BLaER1 treated with 17β-estradiol and CSF1 and Interleukin-3, amounts not matched to agents 10 nM and 100 nM (cell line): Measurements from ENCODE around the gene MUC5AC.

Experiments
- H3K27ac ChIP-seq, 11 experiments: shearing (Covaris generic); formaldehyde crosslinking; 2 replicates each; pipeline ENCODE4 v1.8.1; 2022
- H3K27me3 ChIP-seq, 11 experiments: shearing (Covaris generic); formaldehyde crosslinking; 2 replicates each; pipeline ENCODE4 v1.8.1; 2022
- H3K36me3 ChIP-seq, 11 experiments: shearing (Covaris generic); formaldehyde crosslinking; 2 replicates each; pipeline ENCODE4 v1.8.1; 2022
- H3K4me1 ChIP-seq, 10 experiments: shearing (Covaris generic); formaldehyde crosslinking; 2 replicates each; pipeline ENCODE4 v1.8.1; 2022
- H3K4me2 ChIP-seq, 11 experiments: shearing (Covaris generic); formaldehyde crosslinking; 2 replicates each; pipeline ENCODE4 v1.8.1; 2022
- H3K4me3 ChIP-seq, 10 experiments: shearing (Covaris generic); formaldehyde crosslinking; 2 replicates each; pipeline ENCODE4 v1.8.1; 2022
- H3K9ac ChIP-seq, 11 experiments: shearing (Covaris generic); formaldehyde crosslinking; 2 replicates each; pipeline ENCODE4 v1.8.1; 2022
- H3K9me3 ChIP-seq, 11 experiments: shearing (Covaris generic); formaldehyde crosslinking; replicated peaks in 1 of 11; 2 replicates each; pipeline ENCODE4 v1.8.1; 2022
- H4K20me1 ChIP-seq, 11 experiments: shearing (Covaris generic); formaldehyde crosslinking; 2 replicates each; pipeline ENCODE4 v1.8.1; 2022
- Cebpa-rat ChIP-seq, 11 experiments: shearing (Covaris generic); IDR thresholded peaks; 2 replicates each; pipeline ENCODE4 v1.8.1; 2022

Gene MUC5AC

DNA sequence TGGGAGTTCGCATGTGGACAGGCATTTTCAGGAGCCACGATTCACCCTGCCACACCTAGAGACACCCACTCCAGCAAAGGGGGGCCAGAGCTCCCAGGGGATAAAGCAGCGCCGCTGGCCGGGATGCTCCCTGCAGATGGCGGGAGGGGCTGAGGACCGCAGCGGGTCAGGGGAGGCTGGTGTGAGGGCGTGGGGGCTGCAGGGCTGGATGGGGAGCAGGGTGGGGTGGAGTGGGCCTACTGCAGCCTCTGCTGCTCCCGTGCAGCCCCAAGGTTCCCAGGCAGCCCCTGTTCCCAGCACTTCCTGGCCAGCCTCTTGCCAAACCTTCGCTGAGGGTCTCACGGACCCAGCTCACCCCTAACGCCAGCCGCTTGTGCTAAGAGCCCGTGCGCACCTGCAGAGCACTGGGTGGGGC, 78.2 kb downstream of the MUC5AC start:
- Histone ChIP-seq H3K27ac (no peak overlapping the region), H3K9ac (no peak overlapping the region)

DNA sequence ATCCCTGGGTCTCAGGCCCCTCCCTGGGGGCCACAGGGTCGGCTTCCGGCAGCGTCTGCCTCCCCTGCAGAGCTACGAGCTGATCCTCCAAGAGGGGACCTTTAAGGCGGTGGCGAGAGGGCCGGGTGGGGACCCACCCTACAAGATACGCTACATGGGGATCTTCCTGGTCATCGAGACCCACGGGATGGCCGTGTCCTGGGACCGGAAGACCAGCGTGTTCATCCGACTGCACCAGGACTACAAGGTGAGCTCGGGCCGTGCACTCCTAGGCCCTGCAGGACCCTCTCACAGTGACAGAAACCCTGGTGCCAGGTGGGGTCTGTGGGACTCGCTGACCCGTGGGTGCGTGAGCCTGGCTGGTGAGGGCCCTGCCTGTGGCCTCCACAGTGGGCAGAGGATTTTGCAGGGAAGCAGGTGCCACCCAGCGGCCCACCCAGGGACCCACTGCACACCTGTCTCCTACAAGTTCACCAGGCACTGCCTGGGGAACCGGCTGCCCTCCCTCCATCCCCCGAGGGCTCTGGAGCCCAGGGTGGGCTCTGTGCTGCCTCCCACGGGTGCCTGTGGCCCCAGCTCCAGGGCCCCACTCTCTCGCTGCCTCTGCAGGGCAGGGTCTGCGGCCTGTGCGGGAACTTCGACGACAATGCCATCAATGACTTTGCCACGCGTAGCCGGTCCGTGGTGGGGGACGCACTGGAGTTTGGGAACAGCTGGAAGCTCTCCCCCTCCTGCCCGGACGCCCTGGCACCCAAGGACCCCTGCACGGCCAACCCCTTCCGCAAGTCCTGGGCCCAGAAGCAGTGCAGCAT, 78.8 kb downstream of the MUC5AC start:
- Histone ChIP-seq H4K20me1 (peaks cover 0 to 34% (median 2%) of the 10 kb centered on the region in 11 experiments; a peak in 9 of 22 replicates), H3K9me3 (peaks cover 0 to 9% (median 3%) of the 10 kb centered on the region in 11 experiments; a peak in 8 of 22 replicates), H3K36me3 (no peaks in the 10 kb centered on the region), H3K4me1 (peaks cover 0 to 10% (median 0%) of the 10 kb centered on the region in 10 experiments; a peak in 7 of 20 replicates), H3K4me2 (no peak overlapping the region), H3K9ac (no peak overlapping the region), H3K27ac (no peak overlapping the region), H3K4me3 (no peak overlapping the region), H3K27me3 (peaks cover 0 to 32% (median 21%) of the 10 kb centered on the region in 11 experiments; a peak in 15 of 22 replicates)
- no peak for TF ChIP-seq Cebpa-rat (IDR thresholded peaks at IDR 0.05)

More for the DNA sequence above, 78.2 kb downstream of the MUC5AC start:
- H3K27me3 ChIP-seq = peaks cover 0 to 32% (median 21%) of the 10 kb centered on the region in 11 experiments; a peak in 15 of 22 replicates
- H3K4me2 ChIP-seq = no peak overlapping the region
- no peaks in the 10 kb centered on the region for H3K36me3 ChIP-seq
- H3K4me1 ChIP-seq = peaks cover 0 to 16% (median 6%) of the 10 kb centered on the region in 10 experiments; a peak in 8 of 20 replicates
- H3K4me3 ChIP-seq = no peak overlapping the region
- peaks cover 0 to 3% (median 0%) of the 10 kb centered on the region in 11 experiments; a peak in 1 of 22 replicates for H3K9me3 ChIP-seq
- peaks cover 0 to 41% (median 4%) of the 10 kb centered on the region in 11 experiments; a peak in 10 of 22 replicates for H4K20me1 ChIP-seq
- no peak for TF ChIP-seq Cebpa-rat (IDR thresholded peaks at IDR 0.05)

DNA sequence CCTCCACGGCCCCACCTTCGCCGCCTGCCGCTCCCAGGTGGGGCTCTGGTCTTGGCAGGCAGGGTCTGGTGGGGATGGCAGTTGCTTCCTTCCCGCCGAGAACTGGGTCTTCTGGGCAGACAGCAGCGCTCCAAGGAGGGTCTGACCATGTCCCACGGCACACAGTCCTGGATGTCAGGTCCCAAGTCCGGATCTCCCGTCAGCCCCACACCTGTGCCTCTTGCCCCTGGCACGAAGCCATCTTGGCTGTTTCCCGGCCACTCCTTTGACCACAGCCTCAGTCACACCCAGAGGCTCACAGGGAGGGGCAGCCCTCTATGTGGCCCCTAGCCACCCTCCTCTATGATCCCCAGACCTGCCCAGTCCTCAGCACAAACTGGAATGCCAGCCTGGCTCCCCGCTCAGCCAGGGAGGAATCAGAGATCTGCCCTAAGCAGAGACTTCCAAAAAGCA, 79.4 kb downstream of the MUC5AC start:
- no peak overlapping the region for H3K9ac ChIP-seq
- no peaks in the 10 kb centered on the region for H3K36me3 ChIP-seq
- no peak for TF ChIP-seq Cebpa-rat (IDR thresholded peaks at IDR 0.05)
- no peak overlapping the region for H3K27ac ChIP-seq
- peaks cover 0 to 28% (median 0%) of the 10 kb centered on the region in 11 experiments; a peak in 9 of 22 replicates for H4K20me1 ChIP-seq
- H3K27me3 ChIP-seq = peaks cover 0 to 32% (median 21%) of the 10 kb centered on the region in 11 experiments; a peak in 15 of 22 replicates
- H3K9me3 ChIP-seq = peaks cover 0 to 16% (median 7%) of the 10 kb centered on the region in 11 experiments; a peak in 14 of 22 replicates
- no peak overlapping the region for H3K4me2 ChIP-seq
- H3K4me3 ChIP-seq = no peak overlapping the region
- H3K4me1 ChIP-seq = peaks cover 0 to 5% (median 0%) of the 10 kb centered on the region in 10 experiments; a peak in 2 of 20 replicates

DNA sequence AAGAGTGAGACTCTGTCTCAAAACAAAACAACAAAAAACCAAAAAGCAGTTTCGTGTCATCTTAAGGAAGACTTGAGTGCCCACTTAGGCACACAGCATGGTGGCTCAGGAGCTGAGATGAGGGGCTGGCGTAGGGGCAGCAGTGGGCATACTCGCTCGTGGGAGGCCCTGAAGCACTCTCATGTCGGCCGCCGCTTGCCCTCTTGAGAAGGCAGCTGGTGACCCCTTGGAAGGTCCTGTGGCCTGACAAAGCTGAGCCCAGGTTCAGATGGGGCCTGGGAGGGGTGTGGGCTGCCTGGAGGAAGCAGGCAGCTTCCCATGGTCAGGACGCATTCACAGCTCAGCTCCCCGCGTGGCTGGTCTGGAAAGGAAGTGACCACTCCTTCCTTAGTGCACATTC, 80.1 kb downstream of the MUC5AC start:
- no peak for TF ChIP-seq Cebpa-rat (IDR thresholded peaks at IDR 0.05)

DNA sequence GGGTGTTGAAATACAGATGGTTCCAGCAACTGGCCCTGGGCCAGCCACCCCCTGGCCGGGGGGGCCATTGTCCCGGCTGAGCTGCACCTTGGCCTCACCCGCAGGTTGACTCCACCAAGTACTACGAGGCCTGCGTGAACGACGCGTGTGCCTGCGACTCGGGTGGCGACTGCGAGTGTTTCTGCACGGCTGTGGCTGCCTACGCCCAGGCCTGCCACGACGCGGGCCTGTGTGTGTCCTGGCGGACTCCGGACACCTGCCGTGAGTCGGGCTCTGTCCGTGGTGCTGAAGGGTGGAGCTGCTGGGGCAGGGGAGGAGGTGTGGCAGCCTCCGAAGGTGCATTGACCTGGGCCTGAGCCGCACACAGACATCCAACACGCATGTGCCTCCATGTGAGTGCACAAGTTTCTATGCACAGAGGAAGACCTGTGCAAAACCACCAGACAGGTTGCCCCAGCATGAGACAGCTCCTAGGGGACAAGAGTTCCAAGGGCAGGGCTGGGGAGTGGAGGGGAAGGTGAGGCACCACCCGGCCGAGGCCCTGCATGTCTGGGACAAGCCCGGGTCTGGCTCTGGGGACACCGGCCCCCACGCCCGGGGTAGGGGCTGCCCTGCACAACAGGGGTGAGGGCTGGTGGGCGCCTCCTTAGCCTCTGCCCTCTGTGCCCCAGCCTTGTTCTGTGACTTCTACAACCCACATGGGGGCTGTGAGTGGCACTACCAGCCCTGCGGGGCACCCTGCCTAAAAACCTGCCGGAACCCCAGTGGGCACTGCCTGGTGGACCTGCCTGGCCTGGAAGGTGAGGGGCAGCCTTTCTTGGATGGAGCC, 81.2 kb downstream of the MUC5AC start:
- peaks cover 0 to 25% (median 0%) of the 10 kb centered on the region in 11 experiments; a peak in 9 of 22 replicates for H4K20me1 ChIP-seq
- H3K4me2 ChIP-seq = no peak overlapping the region
- H3K9me3 ChIP-seq = peaks cover 0 to 24% (median 13%) of the 10 kb centered on the region in 11 experiments; a peak in 17 of 22 replicates
- no peak overlapping the region for H3K27ac ChIP-seq
- no peak overlapping the region for H3K4me3 ChIP-seq
- no peak for TF ChIP-seq Cebpa-rat (IDR thresholded peaks at IDR 0.05)
- H3K9ac ChIP-seq = no peak overlapping the region
- no peaks in the 10 kb centered on the region for H3K36me3 ChIP-seq
- H3K27me3 ChIP-seq = peaks cover 0 to 31% (median 21%) of the 10 kb centered on the region in 11 experiments; a peak in 15 of 22 replicates
- peaks cover 0 to 5% (median 0%) of the 10 kb centered on the region in 10 experiments; a peak in 1 of 20 replicates for H3K4me1 ChIP-seq

More for the DNA sequence above, 80.1 kb downstream of the MUC5AC start:
- peaks cover 0 to 32% (median 21%) of the 10 kb centered on the region in 11 experiments; a peak in 15 of 22 replicates for H3K27me3 ChIP-seq
- H3K9me3 ChIP-seq = peaks cover 0 to 23% (median 13%) of the 10 kb centered on the region in 11 experiments; a peak in 17 of 22 replicates
- H3K4me1 ChIP-seq = peaks cover 0 to 5% (median 0%) of the 10 kb centered on the region in 10 experiments; a peak in 1 of 20 replicates
- H3K4me3 ChIP-seq = no peak overlapping the region
- H4K20me1 ChIP-seq = peaks cover 0 to 25% (median 0%) of the 10 kb centered on the region in 11 experiments; a peak in 9 of 22 replicates
- H3K9ac ChIP-seq = no peak overlapping the region
- H3K4me2 ChIP-seq = no peak overlapping the region
- H3K27ac ChIP-seq = no peak overlapping the region
- no peaks in the 10 kb centered on the region for H3K36me3 ChIP-seq

DNA sequence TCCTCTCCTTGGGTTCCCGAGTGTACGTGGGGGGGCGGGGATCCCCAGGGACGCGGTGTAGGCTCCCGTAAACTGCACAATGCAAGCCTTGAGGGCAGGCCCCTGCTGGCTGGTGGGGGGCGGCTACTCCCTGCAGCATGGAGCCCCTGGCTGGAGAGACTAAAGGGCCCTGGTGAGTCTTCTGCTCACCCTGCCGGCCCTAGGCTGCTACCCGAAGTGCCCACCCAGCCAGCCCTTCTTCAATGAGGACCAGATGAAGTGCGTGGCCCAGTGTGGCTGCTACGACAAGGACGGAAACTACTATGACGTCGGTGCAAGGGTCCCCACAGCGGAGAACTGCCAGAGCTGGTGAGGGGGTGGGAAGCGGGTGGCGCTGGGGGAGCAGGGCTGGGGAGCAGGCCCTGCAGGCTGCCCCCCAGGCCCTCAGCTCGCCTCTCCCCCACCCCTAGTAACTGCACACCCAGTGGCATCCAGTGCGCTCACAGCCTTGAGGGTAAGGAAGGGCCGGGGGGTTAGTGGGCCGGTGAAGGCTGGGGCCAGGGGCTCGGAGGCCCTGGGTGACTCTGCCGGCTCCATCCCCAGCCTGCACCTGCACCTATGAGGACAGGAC, 81.9 kb downstream of the MUC5AC start:
- H3K36me3 ChIP-seq = no peaks in the 10 kb centered on the region
- H3K4me1 ChIP-seq = peaks cover 0 to 5% (median 0%) of the 10 kb centered on the region in 10 experiments; a peak in 1 of 20 replicates
- H4K20me1 ChIP-seq = peaks cover 0 to 25% (median 0%) of the 10 kb centered on the region in 11 experiments; a peak in 9 of 22 replicates
- no peak overlapping the region for H3K27ac ChIP-seq
- no peak for TF ChIP-seq Cebpa-rat (IDR thresholded peaks at IDR 0.05)
- H3K27me3 ChIP-seq = peaks cover 0 to 27% (median 21%) of the 10 kb centered on the region in 11 experiments; a peak in 15 of 22 replicates
- H3K4me3 ChIP-seq = no peak overlapping the region
- H3K9ac ChIP-seq = no peak overlapping the region
- H3K9me3 ChIP-seq = peaks cover 0 to 28% (median 13%) of the 10 kb centered on the region in 11 experiments; a peak in 18 of 22 replicates
- no peak overlapping the region for H3K4me2 ChIP-seq

DNA sequence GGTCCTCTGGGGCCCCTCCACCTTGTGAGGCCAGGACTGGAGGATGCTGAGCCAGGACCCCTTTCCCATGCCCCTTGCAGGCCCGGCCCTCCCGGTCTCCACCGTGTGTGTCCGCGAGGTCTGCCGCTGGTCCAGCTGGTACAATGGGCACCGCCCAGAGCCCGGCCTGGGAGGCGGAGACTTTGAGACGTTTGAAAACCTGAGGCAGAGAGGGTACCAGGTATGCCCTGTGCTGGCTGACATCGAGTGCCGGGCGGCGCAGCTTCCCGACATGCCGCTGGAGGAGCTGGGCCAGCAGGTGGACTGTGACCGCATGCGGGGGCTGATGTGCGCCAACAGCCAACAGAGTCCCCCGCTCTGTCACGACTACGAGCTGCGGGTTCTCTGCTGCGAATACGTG, 83.0 kb downstream of the MUC5AC start:
- peaks cover 0 to 17% (median 14%) of the 10 kb centered on the region in 11 experiments; a peak in 14 of 22 replicates for H3K27me3 ChIP-seq
- no peak overlapping the region for H3K9ac ChIP-seq
- peaks cover 0 to 25% (median 0%) of the 10 kb centered on the region in 11 experiments; a peak in 7 of 22 replicates for H4K20me1 ChIP-seq
- H3K27ac ChIP-seq = no peak overlapping the region
- no peaks in the 10 kb centered on the region for H3K4me1 ChIP-seq
- no peaks in the 10 kb centered on the region for H3K36me3 ChIP-seq
- no peak for TF ChIP-seq Cebpa-rat (IDR thresholded peaks at IDR 0.05)
- no peak overlapping the region for H3K4me3 ChIP-seq
- H3K4me2 ChIP-seq = no peak overlapping the region
- H3K9me3 ChIP-seq = peaks cover 2 to 31% (median 17%) of the 10 kb centered on the region in 11 experiments; a peak in 20 of 22 replicates

DNA sequence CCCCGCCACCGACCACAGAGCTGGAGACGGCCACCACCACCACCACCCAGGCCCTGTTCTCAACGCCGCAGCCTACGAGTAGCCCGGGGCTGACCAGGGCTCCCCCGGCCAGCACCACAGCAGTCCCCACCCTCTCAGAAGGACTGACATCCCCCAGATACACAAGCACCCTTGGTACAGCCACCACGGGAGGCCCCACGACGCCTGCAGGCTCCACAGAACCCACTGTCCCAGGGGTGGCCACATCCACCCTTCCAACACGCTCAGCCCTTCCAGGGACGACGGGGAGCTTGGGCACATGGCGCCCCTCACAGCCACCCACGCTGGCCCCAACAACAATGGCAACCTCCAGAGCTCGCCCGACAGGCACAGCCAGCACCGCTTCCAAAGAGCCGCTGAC, 84.0 kb downstream of the MUC5AC start:
- Histone ChIP-seq H3K36me3 (no peaks in the 10 kb centered on the region), H3K4me1 (no peaks in the 10 kb centered on the region), H3K4me3 (no peak overlapping the region), H3K4me2 (no peak overlapping the region), H3K9me3 (peaks cover 11 to 40% (median 26%) of the 10 kb centered on the region in 11 experiments; a peak in 21 of 22 replicates), H4K20me1 (peaks cover 0 to 20% (median 0%) of the 10 kb centered on the region in 11 experiments; a peak in 5 of 22 replicates), H3K27ac (no peak overlapping the region), H3K9ac (no peak overlapping the region), H3K27me3 (peaks cover 0 to 8% (median 4%) of the 10 kb centered on the region in 11 experiments; a peak in 12 of 22 replicates)
- TF ChIP-seq Cebpa-rat (IDR thresholded peaks at IDR 0.05) = no peak
